AG08395 (cell line): ENCODE results near the gene YJEFN3.

ENCODE experiments used
- DNase-seq: peaks from one replicate; pipeline ENCODE4 v3.0.0; 2012; ENCODE audit warnings: mixed read lengths, low spot score

The YJEFN3 gene

GRCh38 chr19:19528721-19529490 is at the start of gene YJEFN3:
YJEFN3 (plus strand) TSS chr19:19528911; CDS start chr19:19528933, 22 bp downstream.
- DNase-seq, result peak; percentile 78

DNA sequence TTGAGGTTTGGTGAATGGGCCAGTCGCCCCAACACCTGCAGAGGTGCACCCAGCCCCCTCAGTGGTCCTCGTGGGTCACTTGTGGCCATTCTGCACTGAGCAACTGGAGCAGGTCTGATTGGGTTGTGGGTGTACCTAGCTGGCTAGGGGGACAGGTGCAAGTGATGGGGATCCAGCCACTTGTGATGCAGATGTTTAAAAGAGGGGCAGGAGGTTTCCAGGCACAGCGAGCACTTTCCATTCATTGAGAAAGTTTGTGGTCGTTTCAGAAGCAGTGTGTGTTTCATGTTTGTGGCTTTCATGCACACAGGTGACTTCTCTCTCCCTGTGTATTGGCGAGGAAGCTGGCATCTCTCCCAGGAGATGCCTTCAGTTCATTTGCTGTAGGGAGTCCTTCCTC is 48.0 kb upstream of the YJEFN3 start:
- DNase-seq, result no peak

GRCh38 chr19:19482809-19483596 is 45.7 kb upstream of the YJEFN3 start:
- no peak for DNase-seq

DNA sequence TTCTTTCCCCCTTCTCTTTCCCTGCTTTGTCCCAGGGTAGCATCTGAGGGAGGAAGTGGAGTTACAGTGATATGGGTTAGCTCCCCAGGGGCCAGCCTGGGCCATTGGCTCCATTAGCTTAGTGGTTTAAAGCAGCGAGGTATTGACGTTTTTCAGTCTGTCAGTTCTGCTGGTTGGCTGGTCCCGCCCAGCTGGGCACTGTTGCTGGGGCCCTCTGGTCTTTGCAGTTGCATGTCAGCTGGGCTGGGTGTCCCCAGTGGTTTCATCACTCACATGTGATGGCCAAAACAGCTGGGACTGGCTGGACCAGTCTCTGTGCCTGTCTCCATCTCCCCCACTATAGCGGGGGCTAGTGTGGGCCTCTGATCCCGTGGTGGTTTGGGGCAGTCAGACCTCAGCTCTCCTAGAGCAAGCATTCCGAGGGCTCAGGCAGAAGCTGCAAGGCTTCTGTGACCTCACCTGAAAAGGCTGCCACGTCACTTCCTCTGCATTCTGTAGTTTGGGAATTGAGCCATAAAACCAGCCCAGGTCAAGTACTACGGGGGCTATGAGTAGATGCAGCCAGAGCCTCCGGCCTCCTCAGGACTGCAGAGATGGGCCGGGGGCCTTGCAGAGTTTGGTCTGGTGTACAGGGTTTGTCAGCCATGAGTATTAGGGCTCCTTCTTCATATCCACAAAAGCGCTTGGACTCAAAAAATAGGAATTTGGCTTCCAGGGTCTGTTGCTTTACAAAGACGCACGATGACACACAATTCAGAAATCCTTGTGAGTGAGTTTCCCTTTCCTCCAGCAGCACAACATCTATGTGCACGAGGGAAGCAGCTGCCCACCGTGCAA is 43.3 kb upstream of the YJEFN3 start:
- peak; percentile 42 for DNase-seq

GRCh38 chr19:19485998-19486290 is 42.8 kb upstream of the YJEFN3 start:
- no peak for DNase-seq

DNA sequence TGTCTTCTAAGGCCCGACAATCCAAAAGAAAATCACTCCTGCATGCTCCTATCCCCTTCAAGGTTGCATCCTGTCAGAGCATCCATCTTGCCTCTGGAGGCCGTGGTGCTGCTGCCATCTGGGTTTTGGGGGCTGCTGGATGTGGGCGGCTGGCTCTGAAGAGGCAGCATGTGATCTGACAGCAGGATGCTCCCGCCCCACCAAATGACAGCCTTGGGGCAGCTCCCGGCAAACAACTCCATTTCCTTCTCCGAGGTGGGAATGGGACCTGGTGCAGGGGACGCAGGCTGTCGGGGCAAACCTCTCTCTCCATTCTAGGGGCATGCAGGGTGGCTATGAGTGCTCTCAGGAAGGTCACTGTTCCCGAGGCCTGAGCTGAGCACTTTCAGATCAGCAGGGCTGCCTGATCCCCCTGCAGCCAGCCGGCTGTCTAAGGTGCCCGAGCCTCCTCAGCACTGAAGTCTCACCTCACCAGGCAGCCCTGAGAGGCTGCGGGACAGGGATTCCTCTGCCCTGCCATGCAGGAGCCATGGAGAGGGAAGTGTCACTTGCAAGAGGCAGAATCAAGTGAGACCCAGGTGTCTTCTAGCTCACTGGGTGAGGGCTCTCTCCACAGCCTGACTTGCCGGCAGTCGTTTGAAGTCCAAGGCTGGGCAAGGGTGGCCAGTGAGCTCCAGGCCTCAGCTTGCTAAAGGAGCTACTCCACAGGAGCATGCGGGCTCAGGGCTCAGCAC is 42.2 kb upstream of the YJEFN3 start:
- no peak for DNase-seq

DNA sequence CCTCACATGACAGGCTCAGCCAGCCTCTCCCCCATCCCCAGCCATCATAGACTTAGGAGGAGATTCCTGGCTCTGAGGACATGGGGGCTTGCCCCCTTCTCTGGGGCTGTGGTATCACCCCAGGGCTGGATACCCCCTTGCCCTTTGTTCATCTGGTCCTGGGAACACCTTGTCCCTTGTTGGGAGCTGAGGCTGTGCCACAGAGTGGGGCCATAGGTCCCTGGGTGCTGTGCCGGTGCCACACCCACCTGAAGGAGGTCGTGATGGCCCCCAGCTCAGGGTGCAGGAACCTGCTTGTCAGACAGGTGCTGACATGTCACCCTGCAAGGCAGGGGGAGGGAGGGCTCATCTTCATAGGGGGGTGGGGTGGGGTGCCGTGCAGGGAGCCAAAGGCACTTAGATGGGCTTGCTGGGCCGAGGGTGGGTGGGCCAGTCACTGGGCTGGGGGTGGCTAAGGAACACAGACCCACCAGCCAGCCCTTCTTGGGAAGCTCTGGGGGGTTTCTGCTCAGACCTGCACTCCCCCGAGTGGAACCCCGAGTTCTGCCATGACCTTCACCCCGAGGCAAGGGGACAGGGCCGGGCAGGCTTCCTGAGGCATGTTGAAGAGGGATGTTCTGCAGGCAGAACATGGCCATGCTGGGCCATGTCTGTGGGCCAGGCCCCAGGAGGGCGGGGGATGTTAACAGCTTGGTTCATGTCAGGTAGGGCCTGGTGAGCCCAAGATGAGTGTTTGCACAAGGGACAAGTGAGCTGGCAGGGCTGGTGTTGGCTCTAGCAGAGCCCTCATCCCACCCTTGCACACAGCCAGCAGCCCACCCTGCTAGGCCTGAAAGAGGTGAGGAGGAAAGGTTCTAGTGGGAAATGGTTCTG is 41.4 kb upstream of the YJEFN3 start:
- DNase-seq, result no peak

GRCh38 chr19:19487950-19488874 is 40.5 kb upstream of the YJEFN3 start:
- DNase-seq, result no peak

DNA sequence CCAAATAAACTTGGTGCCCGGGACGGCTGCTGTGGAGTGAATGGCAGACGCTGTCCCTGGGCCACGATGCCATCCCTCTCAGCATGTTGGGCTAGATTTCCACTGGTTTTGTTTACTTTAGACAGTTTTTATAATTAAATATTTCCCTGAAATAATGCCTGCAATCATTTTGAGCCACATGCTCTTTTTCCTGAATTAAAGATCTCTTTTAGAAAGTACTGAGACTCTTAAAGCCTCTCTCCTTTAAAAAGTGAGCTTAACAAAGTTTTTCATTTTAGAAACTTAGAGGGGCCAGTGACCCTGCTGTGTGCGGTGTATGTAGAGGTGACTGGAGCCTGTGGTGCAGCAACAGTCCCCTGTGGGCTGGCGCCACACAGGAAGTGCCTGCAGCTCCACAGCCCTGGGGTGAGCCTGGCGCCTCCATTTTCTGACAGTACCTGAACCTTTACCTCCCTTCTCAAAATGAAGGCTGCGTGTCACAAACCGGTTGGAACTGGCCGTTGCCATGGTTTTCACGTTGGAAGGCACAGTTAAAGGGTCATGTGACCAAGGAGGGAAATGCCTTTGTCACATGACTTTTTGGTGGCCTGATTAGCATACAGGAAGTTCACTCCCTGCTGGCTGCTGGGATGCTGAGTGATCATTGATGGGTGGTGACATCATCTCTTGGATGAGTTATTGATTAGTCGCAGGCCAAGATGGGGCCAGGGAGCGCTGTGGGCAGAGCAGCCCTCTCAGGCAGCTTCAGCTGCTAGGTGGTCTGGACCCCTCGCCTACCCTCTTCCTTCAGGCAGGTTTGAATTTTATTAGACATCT is 39.6 kb upstream of the YJEFN3 start:
- peak; percentile 96 for DNase-seq

DNA sequence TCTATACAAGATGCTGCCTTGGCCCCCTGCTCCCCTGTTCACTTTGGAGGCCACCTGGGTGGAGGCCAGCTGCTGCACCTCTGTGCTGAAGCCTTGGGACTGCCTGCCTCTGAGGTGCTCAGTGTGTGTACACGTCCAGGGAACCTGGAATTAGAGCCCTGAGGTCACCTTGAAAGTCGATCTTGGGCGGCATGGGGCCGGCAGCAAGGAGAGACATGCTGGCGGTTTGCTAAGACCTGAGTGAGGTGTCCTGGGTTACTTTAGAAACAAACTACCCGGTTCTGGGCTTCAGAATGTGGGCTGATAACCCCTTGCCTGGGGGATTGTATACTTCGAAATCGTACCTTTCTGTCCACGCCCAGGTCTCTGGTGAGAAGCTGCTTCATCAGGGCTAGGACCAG is 38.9 kb upstream of the YJEFN3 start:
- no peak for DNase-seq

DNA sequence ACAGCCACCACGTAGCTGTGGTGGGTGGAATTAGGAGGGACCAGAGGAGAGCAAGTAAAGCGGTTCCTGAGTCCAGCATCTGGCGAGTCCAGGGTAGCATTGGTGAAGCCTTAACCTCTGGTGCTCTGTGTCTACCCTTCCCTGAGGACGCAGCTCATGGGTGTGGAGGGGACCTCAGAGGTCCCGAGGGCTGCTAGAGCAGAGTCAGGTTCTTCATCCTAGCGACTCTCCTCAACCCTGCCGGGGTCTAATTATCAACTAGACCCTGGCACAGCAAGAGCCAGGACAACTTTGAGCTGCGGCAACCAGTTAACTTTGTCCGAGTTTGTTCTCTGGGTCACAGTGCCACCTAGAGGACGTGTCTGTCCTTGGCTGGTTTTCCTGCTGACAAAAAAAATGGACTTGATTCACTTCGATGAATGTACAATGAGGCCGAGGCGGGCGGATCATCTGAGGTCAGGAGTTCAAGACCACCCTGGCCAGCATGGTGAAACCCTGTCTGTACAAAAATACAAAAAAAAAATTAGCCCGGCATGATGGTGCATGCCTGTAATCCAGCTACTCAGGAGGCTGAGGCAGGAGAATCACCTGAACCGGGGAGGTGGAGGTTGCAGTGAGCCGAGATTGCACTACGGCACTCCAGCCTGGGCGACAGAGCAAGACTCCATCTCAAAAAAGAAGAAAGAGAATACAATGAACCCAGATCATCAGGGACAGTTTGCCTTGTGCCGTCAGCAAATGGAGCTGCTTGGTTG is 38.3 kb upstream of the YJEFN3 start:
- peak; percentile 89 for DNase-seq

DNA sequence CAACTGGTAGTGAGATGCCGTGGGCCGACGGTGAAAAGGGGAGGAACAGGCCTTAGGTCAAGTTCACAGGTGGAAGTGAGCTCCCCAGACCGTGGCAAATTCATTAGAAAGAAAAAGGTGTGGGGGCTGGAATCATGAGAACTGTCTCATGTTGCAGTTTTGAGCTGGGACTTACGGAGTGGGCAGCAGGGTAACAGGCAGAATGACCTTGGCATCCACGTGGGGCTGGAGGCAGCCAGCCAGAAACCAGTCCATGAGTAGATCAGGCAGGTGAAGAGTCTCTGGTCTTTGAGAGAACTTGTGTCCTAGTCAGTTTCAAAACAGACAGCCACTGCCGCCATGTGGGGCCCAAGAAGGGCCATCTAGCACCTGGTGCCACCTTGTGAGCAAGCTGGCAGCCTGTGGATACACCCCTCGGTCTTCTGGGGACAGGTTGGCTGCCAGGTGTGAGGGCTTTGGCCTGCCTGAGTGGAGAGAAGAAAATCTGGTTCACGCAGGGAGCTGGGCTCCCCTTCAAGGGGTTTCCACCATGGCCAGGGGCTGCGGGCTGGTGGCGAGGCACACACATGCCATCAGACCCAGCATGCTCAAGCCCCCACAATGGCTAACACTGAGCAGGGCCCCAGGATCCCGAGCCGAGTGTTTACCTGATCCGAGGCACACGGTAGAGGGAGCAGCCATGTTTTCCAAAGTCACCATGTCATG is 37.2 kb upstream of the YJEFN3 start:
- DNase-seq, result no peak

DNA sequence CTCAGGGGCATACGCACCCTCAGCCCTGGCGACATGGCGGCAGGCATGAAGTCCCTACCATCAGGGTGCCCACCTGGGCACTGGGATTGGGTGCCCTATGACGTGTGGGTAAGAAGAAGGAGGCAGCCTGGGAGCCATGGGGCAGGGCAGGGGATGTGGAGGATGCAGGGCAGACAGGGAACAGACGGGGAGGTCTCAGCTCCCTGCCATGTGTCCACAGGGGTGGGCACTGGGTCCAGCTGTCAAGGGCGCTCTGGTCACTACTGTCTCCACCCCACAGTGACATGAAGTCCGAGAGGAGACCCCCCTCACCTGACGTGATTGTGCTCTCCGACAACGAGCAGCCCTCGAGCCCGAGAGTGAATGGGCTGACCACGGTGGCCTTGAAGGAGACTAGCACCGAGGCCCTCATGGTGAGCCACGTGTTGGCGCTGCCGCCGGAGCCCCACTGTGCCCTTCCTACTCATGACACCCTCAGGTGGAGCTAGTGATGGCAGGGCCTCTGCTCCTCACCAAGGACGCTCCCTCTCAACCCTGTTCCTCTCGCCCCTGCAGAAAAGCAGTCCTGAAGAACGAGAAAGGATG is 36.6 kb upstream of the YJEFN3 start:
- no peak for DNase-seq

DNA sequence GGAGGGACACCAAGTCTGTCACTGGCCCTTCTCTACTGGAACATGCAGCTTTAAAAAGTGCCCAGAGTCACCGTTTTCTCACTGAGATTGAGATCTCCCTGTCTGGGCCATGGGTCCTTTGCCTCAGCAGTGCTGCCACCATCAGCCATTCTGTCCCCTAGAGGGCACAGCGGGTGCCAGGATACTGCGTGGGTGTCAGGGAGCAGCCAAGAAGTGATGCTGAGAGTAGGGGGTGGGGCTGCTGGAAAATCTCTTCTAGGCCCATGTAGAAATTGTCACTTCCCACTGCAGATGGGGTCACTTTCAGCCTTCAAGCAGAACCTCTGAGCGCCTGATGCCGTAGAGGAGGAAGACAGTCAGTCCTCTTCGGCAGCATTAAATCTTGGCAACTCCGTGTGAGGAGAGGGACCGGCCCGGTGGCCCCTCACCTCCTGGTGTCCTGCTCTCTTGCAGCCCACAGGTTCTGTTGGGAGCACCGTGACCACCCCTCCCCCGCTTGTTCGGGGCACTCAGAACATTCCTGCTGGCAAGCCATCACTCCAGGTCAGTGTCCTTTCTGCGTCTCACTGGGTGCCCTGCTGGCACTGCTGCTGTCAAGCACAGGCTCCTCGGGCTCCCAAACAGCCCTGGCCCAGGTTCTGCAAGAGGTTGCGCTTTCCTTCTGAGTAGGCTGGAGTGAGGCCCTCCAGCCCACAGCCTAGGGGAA is 34.7 kb upstream of the YJEFN3 start:
- DNase-seq, result no peak

- no peak for DNase-seq
Observed at GRCh38 chr19:19495614-19496603, 32.8 kb upstream of the YJEFN3 start.
